ENCODE results near the gene WDR7.

DNA sequence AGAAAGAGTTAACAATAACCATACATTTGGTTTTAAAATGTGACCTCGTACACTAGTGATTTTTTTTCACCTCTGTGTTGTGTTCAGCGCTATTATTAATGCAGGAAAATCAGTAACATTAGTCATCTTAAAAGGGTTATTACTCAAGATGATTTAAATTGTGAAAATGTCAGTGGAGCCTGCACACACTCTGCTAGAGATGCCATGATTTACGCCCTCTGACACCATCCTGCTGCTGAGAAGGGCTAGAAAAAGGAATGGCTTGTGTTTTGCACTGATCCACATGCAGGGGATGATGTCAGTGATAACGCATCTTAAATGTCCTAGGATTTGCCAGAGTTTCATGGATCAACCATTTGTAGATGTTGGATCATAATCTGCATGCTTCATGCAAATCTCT, 374.4 kb downstream of the WDR7 start:
- TF ChIP-seq, protein P1, sequence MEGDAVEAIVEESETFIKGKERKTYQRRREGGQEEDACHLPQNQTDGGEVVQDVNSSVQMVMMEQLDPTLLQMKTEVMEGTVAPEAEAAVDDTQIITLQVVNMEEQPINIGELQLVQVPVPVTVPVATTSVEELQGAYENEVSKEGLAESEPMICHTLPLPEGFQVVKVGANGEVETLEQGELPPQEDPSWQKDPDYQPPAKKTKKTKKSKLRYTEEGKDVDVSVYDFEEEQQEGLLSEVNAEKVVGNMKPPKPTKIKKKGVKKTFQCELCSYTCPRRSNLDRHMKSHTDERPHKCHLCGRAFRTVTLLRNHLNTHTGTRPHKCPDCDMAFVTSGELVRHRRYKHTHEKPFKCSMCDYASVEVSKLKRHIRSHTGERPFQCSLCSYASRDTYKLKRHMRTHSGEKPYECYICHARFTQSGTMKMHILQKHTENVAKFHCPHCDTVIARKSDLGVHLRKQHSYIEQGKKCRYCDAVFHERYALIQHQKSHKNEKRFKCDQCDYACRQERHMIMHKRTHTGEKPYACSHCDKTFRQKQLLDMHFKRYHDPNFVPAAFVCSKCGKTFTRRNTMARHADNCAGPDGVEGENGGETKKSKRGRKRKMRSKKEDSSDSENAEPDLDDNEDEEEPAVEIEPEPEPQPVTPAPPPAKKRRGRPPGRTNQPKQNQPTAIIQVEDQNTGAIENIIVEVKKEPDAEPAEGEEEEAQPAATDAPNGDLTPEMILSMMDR (IDR thresholded peaks at IDR 0.05 in 2 of 3, conservative IDR thresholded peaks at IDR 0.05 in 1 of 3; ENCODE audit: borderline replicate concordance in 1 of 3, insufficient read depth in 1 of 3, low read depth in 2 of 3, low read length in 2 of 3) = no peak
- TF ChIP-seq POLR2AphosphoS5 (IDR thresholded peaks at IDR 0.05; ENCODE audit: low read depth, low read length) (no peak), POLR2A (IDR thresholded peaks at IDR 0.05; ENCODE audit: borderline replicate concordance, extremely low read depth, insufficient read depth, insufficient read length) (no peak)
